ENCODE results near the gene RBM8A.

The RBM8A gene

GRCh38 chr1:145918144-145918991 lies 8.9 kb downstream of the RBM8A start, which contains the start of gene PEX11B:
TSS of gene PEX11B (minus strand) at chr1:145918717. CDS start at chr1:145918688, 29 bp downstream.
- peak within 1 kb of the TSS; percentile 8 for H3K23ac ChIP-seq (ENCODE audit: low read depth, low read length, poor library complexity)
- peak within 1 kb of the TSS; percentile 29 for H2BK5ac ChIP-seq (ENCODE audit: low read length)
- H3K79me1 ChIP-seq (ENCODE audit: low read depth, low read length) = no peaks in the 10 kb centered on the region
- H2AFZ ChIP-seq (ENCODE audit: low read length) = peak within 1 kb of the TSS; percentile 91
- no peak within 1 kb of the TSS for H4K8ac ChIP-seq (ENCODE audit: low read depth, low read length)
- no peak within 1 kb of the TSS for H3K27ac ChIP-seq (replicated peaks; ENCODE audit: low read length)
- H3K36me3 ChIP-seq (replicated peaks in 1 of 2; ENCODE audit: control insufficient read depth in 2 of 2, insufficient read depth in 2 of 2, low read length in 2 of 2) = peaks cover 0 to 51% of the 10 kb centered on the region in 2 donors
- H3K27me3 ChIP-seq (ENCODE audit: control insufficient read depth in 3 of 3, insufficient read depth in 3 of 3, low read depth in 1 of 3, low read length in 3 of 3) = no peaks in the 10 kb centered on the region
- peak within 1 kb of the TSS; percentile 89 for H3K4me2 ChIP-seq (ENCODE audit: insufficient read depth, low read length, poor library complexity, severe bottlenecking)
- H3K9me3 ChIP-seq (replicated peaks in 1 of 2; ENCODE audit: control insufficient read depth in 2 of 2, insufficient read depth in 1 of 2, low read depth in 1 of 2, low read length in 2 of 2) = no peaks in the 10 kb centered on the region
- H3K14ac ChIP-seq (ENCODE audit: low read length) = no peak within 1 kb of the TSS
- DNase-seq (ENCODE audit: low spot score) = peak; percentile 69
- H3K9ac ChIP-seq (ENCODE audit: low read depth, low read length, poor library complexity) = peak within 1 kb of the TSS; percentile 87
- peak within 1 kb of the TSS; percentile 80 for H3K18ac ChIP-seq (ENCODE audit: low read length)
- H2BK12ac ChIP-seq (ENCODE audit: low read length) = no peak within 1 kb of the TSS
- H3K4me1 ChIP-seq (ENCODE audit: control insufficient read depth in 2 of 2, insufficient read depth in 1 of 2, low read depth in 1 of 2, low read length in 2 of 2) = peaks cover 2 to 11% of the 10 kb centered on the region in 2 donors
- peak within 1 kb of the TSS; percentile 68 to 91 for H3K4me3 ChIP-seq (ENCODE audit: low read length in 2 of 2)
- no peak within 1 kb of the TSS for H2BK120ac ChIP-seq (ENCODE audit: low read depth, low read length)
- peak within 1 kb of the TSS; percentile 53 for H2AK5ac ChIP-seq (ENCODE audit: low read depth, low read length)
- no peak within 1 kb of the TSS for H2BK15ac ChIP-seq (ENCODE audit: low read length)
- no CpG with 5 or more reads among the region's 51 CpGs for WGBS, 2 donors (ENCODE audit: extremely low coverage in 2 of 2, insufficient read length in 2 of 2, insufficient replicate concordance in 1 of 2)
- no peak within 1 kb of the TSS for H4K91ac ChIP-seq (ENCODE audit: low read depth, low read length, poor library complexity)
- no peak within 1 kb of the TSS for H3K4ac ChIP-seq (ENCODE audit: low read length)

GRCh38 chr1:145917595-145917994 lies 9.7 kb downstream of the RBM8A start:
- Histone ChIP-seq H2BK120ac (ENCODE audit: low read depth, low read length) (no peak overlapping the region), H3K4me1 (ENCODE audit: control insufficient read depth in 2 of 2, insufficient read depth in 1 of 2, low read depth in 1 of 2, low read length in 2 of 2) (peaks cover 2 to 11% of the 10 kb centered on the region in 2 donors), H3K27me3 (ENCODE audit: control insufficient read depth in 3 of 3, insufficient read depth in 3 of 3, low read depth in 1 of 3, low read length in 3 of 3) (no peaks in the 10 kb centered on the region), H3K18ac (ENCODE audit: low read length) (no peak overlapping the region), H3K23ac (ENCODE audit: low read depth, low read length, poor library complexity) (no peak overlapping the region), H3K79me1 (ENCODE audit: low read depth, low read length) (no peaks in the 10 kb centered on the region), H3K9ac (ENCODE audit: low read depth, low read length, poor library complexity) (peak overlapping the region; percentile 87), H3K4me3 (ENCODE audit: low read length in 2 of 2) (peak overlapping the region in 1 of 2 donors; percentile 68), H2BK12ac (ENCODE audit: low read length) (no peak overlapping the region), H2BK5ac (ENCODE audit: low read length) (no peak overlapping the region), H3K14ac (ENCODE audit: low read length) (no peak overlapping the region), H3K9me3 (replicated peaks in 1 of 2; ENCODE audit: control insufficient read depth in 2 of 2, insufficient read depth in 1 of 2, low read depth in 1 of 2, low read length in 2 of 2) (no peaks in the 10 kb centered on the region), H3K4ac (ENCODE audit: low read length) (no peak overlapping the region), H4K91ac (ENCODE audit: low read depth, low read length, poor library complexity) (no peak overlapping the region), H2AK5ac (ENCODE audit: low read depth, low read length) (no peak overlapping the region), H2BK15ac (ENCODE audit: low read length) (no peak overlapping the region), H4K8ac (ENCODE audit: low read depth, low read length) (no peak overlapping the region), H2AFZ (ENCODE audit: low read length) (peak overlapping the region; percentile 91), H3K4me2 (ENCODE audit: insufficient read depth, low read length, poor library complexity, severe bottlenecking) (no peak overlapping the region), H3K27ac (replicated peaks; ENCODE audit: low read length) (no peak overlapping the region), H3K36me3 (replicated peaks in 1 of 2; ENCODE audit: control insufficient read depth in 2 of 2, insufficient read depth in 2 of 2, low read length in 2 of 2) (peaks cover 0 to 49% of the 10 kb centered on the region in 2 donors)
- no peak for DNase-seq (ENCODE audit: low spot score)
- WGBS, 2 donors (ENCODE audit: extremely low coverage in 2 of 2, insufficient read length in 2 of 2, insufficient replicate concordance in 1 of 2) = no CpG with 5 or more reads among the region's 5 CpGs

- Histone ChIP-seq H3K18ac (ENCODE audit: low read length) (no peak overlapping the region), H2BK15ac (ENCODE audit: low read length) (no peak overlapping the region), H4K8ac (ENCODE audit: low read depth, low read length) (no peak overlapping the region), H3K27me3 (ENCODE audit: control insufficient read depth in 3 of 3, insufficient read depth in 3 of 3, low read depth in 1 of 3, low read length in 3 of 3) (no peaks in the 10 kb centered on the region), H2BK5ac (ENCODE audit: low read length) (no peak overlapping the region), H3K4ac (ENCODE audit: low read length) (no peak overlapping the region), H4K91ac (ENCODE audit: low read depth, low read length, poor library complexity) (no peak overlapping the region), H3K4me3 (ENCODE audit: low read length in 2 of 2) (no peak overlapping the region), H3K9ac (ENCODE audit: low read depth, low read length, poor library complexity) (no peak overlapping the region), H3K23ac (ENCODE audit: low read depth, low read length, poor library complexity) (no peak overlapping the region), H2AK5ac (ENCODE audit: low read depth, low read length) (no peak overlapping the region), H3K4me1 (ENCODE audit: control insufficient read depth in 2 of 2, insufficient read depth in 1 of 2, low read depth in 1 of 2, low read length in 2 of 2) (peaks cover 2 to 11% of the 10 kb centered on the region in 2 donors), H3K9me3 (replicated peaks in 1 of 2; ENCODE audit: control insufficient read depth in 2 of 2, insufficient read depth in 1 of 2, low read depth in 1 of 2, low read length in 2 of 2) (no peaks in the 10 kb centered on the region), H3K36me3 (replicated peaks in 1 of 2; ENCODE audit: control insufficient read depth in 2 of 2, insufficient read depth in 2 of 2, low read length in 2 of 2) (peaks cover 0 to 49% of the 10 kb centered on the region in 2 donors), H2AFZ (ENCODE audit: low read length) (no peak overlapping the region), H3K79me1 (ENCODE audit: low read depth, low read length) (no peaks in the 10 kb centered on the region), H2BK12ac (ENCODE audit: low read length) (no peak overlapping the region), H3K27ac (replicated peaks; ENCODE audit: low read length) (no peak overlapping the region), H3K4me2 (ENCODE audit: insufficient read depth, low read length, poor library complexity, severe bottlenecking) (no peak overlapping the region), H3K14ac (ENCODE audit: low read length) (no peak overlapping the region), H2BK120ac (ENCODE audit: low read depth, low read length) (no peak overlapping the region)
- WGBS, 2 donors (ENCODE audit: extremely low coverage in 2 of 2, insufficient read length in 2 of 2, insufficient replicate concordance in 1 of 2) = no CpG with 5 or more reads among the region's 5 CpGs
- DNase-seq (ENCODE audit: low spot score) = no peak
Measured at GRCh38 chr1:145916745-145917144, 10.5 kb downstream of the RBM8A start.

GRCh38 chr1:145912128-145912641 lies 15.1 kb downstream of the RBM8A start:
- no CpG with 5 or more reads among the region's 11 CpGs for WGBS, 2 donors (ENCODE audit: extremely low coverage in 2 of 2, insufficient read length in 2 of 2, insufficient replicate concordance in 1 of 2)

More at GRCh38 chr1:145912128-145912641, 15.1 kb downstream of the RBM8A start:
- Histone ChIP-seq H2BK15ac (ENCODE audit: low read length) (no peak overlapping the region), H3K27ac (replicated peaks; ENCODE audit: low read length) (no peak overlapping the region), H2BK120ac (ENCODE audit: low read depth, low read length) (no peak overlapping the region), H2BK12ac (ENCODE audit: low read length) (no peak overlapping the region), H3K9ac (ENCODE audit: low read depth, low read length, poor library complexity) (no peak overlapping the region), H3K4me2 (ENCODE audit: insufficient read depth, low read length, poor library complexity, severe bottlenecking) (no peak overlapping the region), H3K14ac (ENCODE audit: low read length) (no peak overlapping the region), H2BK5ac (ENCODE audit: low read length) (no peak overlapping the region), H3K27me3 (ENCODE audit: control insufficient read depth in 3 of 3, insufficient read depth in 3 of 3, low read depth in 1 of 3, low read length in 3 of 3) (no peaks in the 10 kb centered on the region), H3K4ac (ENCODE audit: low read length) (no peak overlapping the region), H4K8ac (ENCODE audit: low read depth, low read length) (no peak overlapping the region), H2AFZ (ENCODE audit: low read length) (no peak overlapping the region), H3K36me3 (replicated peaks in 1 of 2; ENCODE audit: control insufficient read depth in 2 of 2, insufficient read depth in 2 of 2, low read length in 2 of 2) (peaks cover 3 to 50% of the 10 kb centered on the region in 2 donors), H3K4me1 (ENCODE audit: control insufficient read depth in 2 of 2, insufficient read depth in 1 of 2, low read depth in 1 of 2, low read length in 2 of 2) (peaks cover 0 to 4% of the 10 kb centered on the region in 2 donors), H4K91ac (ENCODE audit: low read depth, low read length, poor library complexity) (no peak overlapping the region), H3K23ac (ENCODE audit: low read depth, low read length, poor library complexity) (no peak overlapping the region), H2AK5ac (ENCODE audit: low read depth, low read length) (no peak overlapping the region), H3K79me1 (ENCODE audit: low read depth, low read length) (no peaks in the 10 kb centered on the region), H3K9me3 (replicated peaks in 1 of 2; ENCODE audit: control insufficient read depth in 2 of 2, insufficient read depth in 1 of 2, low read depth in 1 of 2, low read length in 2 of 2) (no peaks in the 10 kb centered on the region), H3K18ac (ENCODE audit: low read length) (no peak overlapping the region), H3K4me3 (ENCODE audit: low read length in 2 of 2) (no peak overlapping the region)
- no peak for DNase-seq (ENCODE audit: low spot score)
